HepG2 (cell line): ENCODE results near the gene UNG. TPM values are rescaled to one million over a fixed set of nuclear protein-coding genes. Genes with fewer than 3 reads are reported as not detected.

Source experiments
- ATAC-seq: fragments of 200-7000 bp; cut with Tn5 transposase; 3 replicates; pipeline ENCODE4 v1.9.1; 2020; ENCODE audit warnings: mild to moderate bottlenecking, moderate library complexity
- BruUV-seq: library from RNA; stranded (reverse); fragments of 400-500 nt; replicated peaks from 2 replicates; lab custom pipeline; 2021; lab: Mats Ljungman, UMichigan
- CTCF ChIA-PET: fragments of 300-600 bp; formaldehyde crosslinking; extraction: SDS; loops from one replicate; lab custom pipeline; 2021; ENCODE audit warnings: low total read pairs, inconsistent platforms, low intra/inter-chr PET ratio; lab: Yijun Ruan, JAX
- POLR2A ChIA-PET: fragments of 350-600 bp; sonication (Branson Sonifier 250); formaldehyde crosslinking; loops from one replicate; lab custom pipeline; 2020; ENCODE audit warnings: antibody characterized with exemption, inconsistent platforms; lab: Yijun Ruan, JAX
- DNase-seq: peaks from one replicate; pipeline ENCODE4 v3.0.0-alpha.2; 2015; ENCODE audit warnings: low spot score
- FAIRE-seq: peaks from 3 replicates; lab custom pipeline; 2011; peaks lifted over from hg19 to GRCh38; lab: Jason Lieb, UNC
- H2AFZ ChIP-seq: one replicate; pipeline ENCODE4 v1.6.1; 2011; ENCODE audit warnings: low read length, inconsistent platforms
- H3K27ac ChIP-seq: fragments of 300-600 bp; 3 replicates; pipeline ENCODE4 v1.8.0; 2011; ENCODE audit warnings: mixed run types, mild to moderate bottlenecking, mixed read lengths, low read length, inconsistent platforms; ENCODE audit not compliant: insufficient read depth; ENCODE audit errors: extremely low read length
- H3K27me3 ChIP-seq, 2 experiments: fragments of 200-600 bp in 1 of 2; 2 replicates in 1 of 2; 3 replicates in 1 of 2; pipeline versions ENCODE4 v1.6.0 to v1.8.0; 2011; ENCODE audit warnings: low read length in 2 of 2, mild to moderate bottlenecking in 2 of 2, moderate library complexity in 2 of 2, inconsistent platforms in 1 of 2; ENCODE audit not compliant: insufficient read depth in 2 of 2, control insufficient read depth in 1 of 2
- H3K36me3 ChIP-seq, 2 experiments: fragments of 200-600 bp in 1 of 2; replicated peaks in 1 of 2; 2 replicates in 1 of 2; 3 replicates in 1 of 2; pipeline versions ENCODE4 v1.5.1 to v1.8.0; 2011; ENCODE audit warnings: low read length in 2 of 2, inconsistent platforms in 1 of 2; ENCODE audit not compliant: insufficient read depth in 2 of 2, control insufficient read depth in 1 of 2
- H3K4me1 ChIP-seq: 2 replicates; pipeline ENCODE4 v1.5.1; 2012; ENCODE audit warnings: low read length, inconsistent platforms; ENCODE audit not compliant: insufficient read depth
- H3K4me2 ChIP-seq: 2 replicates; pipeline ENCODE4 v1.6.0; 2011; ENCODE audit warnings: low read depth, low read length, inconsistent platforms
- H3K4me3 ChIP-seq, 3 experiments: fragments of 200-600 bp in 1 of 3; sonication (generic), shearing (Covaris generic) in 1 of 3; replicated peaks in 1 of 3; 2 replicates each; pipeline ENCODE4 v1.5.1; 2011 to 2016; ENCODE audit warnings: low read length in 3 of 3, inconsistent platforms in 2 of 3, low read depth in 2 of 3, mild to moderate bottlenecking in 2 of 3, control low read depth in 1 of 3, mixed read lengths in 1 of 3; ENCODE audit not compliant: insufficient read depth in 1 of 3
- H3K79me2 ChIP-seq: one replicate; pipeline ENCODE4 v1.6.1; 2011; ENCODE audit warnings: low read length, inconsistent platforms; ENCODE audit not compliant: insufficient read depth
- H3K9ac ChIP-seq: 2 replicates; pipeline ENCODE4 v1.6.0; 2011; ENCODE audit warnings: mild to moderate bottlenecking, low read depth, low read length, inconsistent platforms; ENCODE audit not compliant: insufficient read depth
- H3K9me3 ChIP-seq: 2 replicates; pipeline ENCODE4 v1.5.1; 2012; ENCODE audit warnings: mild to moderate bottlenecking, low read length
- H4K20me1 ChIP-seq: 2 replicates; pipeline ENCODE4 v1.6.0; 2011; ENCODE audit warnings: inconsistent platforms, mild to moderate bottlenecking, low read length, moderate library complexity; ENCODE audit not compliant: insufficient read depth
- ASH2L ChIP-seq: fragments of 300-600, 200-600 bp; sonication (generic); IDR thresholded peaks from 2 replicates; pipeline ENCODE4 v1.7.0; 2017; ENCODE audit warnings: low read depth, mild to moderate bottlenecking, moderate library complexity, mixed read lengths, low read length; ENCODE audit not compliant: insufficient read length
- ATF4 ChIP-seq, 2 experiments: fragments of 450-650 bp in 1 of 2; sonication (generic) in 1 of 2; formaldehyde crosslinking; IDR thresholded peaks; 2 replicates each; pipeline versions ENCODE4 v1.5.0 to v1.8.0; 2020 to 2022; ENCODE audit warnings: mild to moderate bottlenecking in 1 of 2, missing genetic modification reagents in 1 of 2
- CBX5 ChIP-seq: sonication (generic); formaldehyde crosslinking; IDR thresholded peaks from 2 replicates; pipeline ENCODE4 v1.4.0; 2020; ENCODE audit warnings: missing genetic modification reagents, borderline replicate concordance
- HDAC1 ChIP-seq: sonication (generic); formaldehyde crosslinking; IDR thresholded peaks from 2 replicates; pipeline ENCODE4 v1.5.1; 2020; ENCODE audit warnings: mild to moderate bottlenecking, missing genetic modification reagents
- IRF2 ChIP-seq: IDR thresholded peaks from 2 replicates; pipeline ENCODE4 v1.6.1; 2018; ENCODE audit warnings: missing genetic modification reagents, missing compliant biosample characterization
- MTERF4 ChIP-seq: sonication (generic); formaldehyde crosslinking; IDR thresholded peaks from 2 replicates; pipeline ENCODE4 v1.8.0; 2023; ENCODE audit warnings: mild to moderate bottlenecking, missing genetic modification reagents
- PAWR ChIP-seq: sonication (generic); formaldehyde crosslinking; IDR thresholded peaks from 2 replicates; pipeline ENCODE4 v1.4.0; 2020; ENCODE audit warnings: missing genetic modification reagents, mild to moderate bottlenecking, borderline replicate concordance
- SAP130 ChIP-seq: IDR thresholded peaks from 2 replicates; pipeline ENCODE4 v1.6.1; 2016; ENCODE audit warnings: low read depth
- TRIM24 ChIP-seq: sonication (generic); formaldehyde crosslinking; IDR thresholded peaks from 2 replicates; pipeline ENCODE4 v1.8.0; 2022; ENCODE audit warnings: mild to moderate bottlenecking, missing genetic modification reagents
- YEATS4 ChIP-seq: sonication (generic); formaldehyde crosslinking; IDR thresholded peaks from 2 replicates; pipeline ENCODE4 v1.4.0; 2020; ENCODE audit warnings: missing genetic modification reagents, borderline replicate concordance
- ZNF367 ChIP-seq: sonication (generic); formaldehyde crosslinking; IDR thresholded peaks from 2 replicates; pipeline ENCODE4 v1.4.0; 2020; ENCODE audit warnings: missing genetic modification reagents, borderline replicate concordance
- ZNF781 ChIP-seq: sonication (generic); formaldehyde crosslinking; IDR thresholded peaks from 2 replicates; pipeline ENCODE4 v1.5.1; 2020; ENCODE audit warnings: borderline replicate concordance, mild to moderate bottlenecking, missing genetic modification reagents; ENCODE audit errors: not compliant biosample characterization
- ZSCAN31 ChIP-seq: sonication (generic); formaldehyde crosslinking; IDR thresholded peaks from 2 replicates; pipeline ENCODE4 v1.5.0; 2020; ENCODE audit warnings: low read depth, mild to moderate bottlenecking, missing genetic modification reagents
- WGBS: methylation state at CpG from one replicate; pipeline ENCODE4 v1.1.6; 2017; ENCODE audit warnings: low lambda C conversion rate; 5-methylcytosine and 5-hydroxymethylcytosine counted together
- in situ Hi-C: cut with HindIII; loops from 2 replicates; pipeline ENCODE4 v1.10.0; 2017; ENCODE audit warnings: low pct_unique_long_range_greater_than_20kb; ENCODE audit not compliant: extremely low pct_ligation_motif_present
- intact Hi-C: fragments of 100-400 bp; cut with micrococcal nuclease; formaldehyde crosslinking; loops from one replicate; pipeline ENCODE4 v1.10.0; 2022; ENCODE audit not compliant: unreplicated experiment
- polyA plus RNA-seq, 8 experiments: library from polyadenylated mRNA; depleted of rRNA in 3 of 8; stranded (reverse) in 7 of 8; unstranded in 1 of 8; fragments of >200 nt; fragmentation: Illumina TruSeq in 4 of 8; extraction: Trizol in 4 of 8; gene quantifications; 2 replicates each; pipeline versions ENCODE4 v1.2.1 to v1.2.3, GENCODE V29; 2011 to 2016; ENCODE audit warnings: low read depth in 4 of 8, missing spikeins in 1 of 8, mixed read lengths in 1 of 8; ENCODE audit not compliant: insufficient read depth in 1 of 8
- total RNA-seq, 5 experiments: library from RNA; depleted of rRNA; stranded (reverse); fragments of >200 nt; fragmentation: Illumina TruSeq; extraction: Trizol; gene quantifications; 2 replicates each; pipeline ENCODE4 v1.2.3, GENCODE V29; 2016; ENCODE audit warnings: low read depth in 1 of 5
- TF ChIP-seq, protein P1 (sequence below): sonication (generic); formaldehyde crosslinking; IDR thresholded peaks from 2 replicates; pipeline ENCODE4 v1.8.1; 2022; ENCODE audit warnings: low read depth, mild to moderate bottlenecking, missing genetic modification reagents
- TF ChIP-seq, protein P2 (sequence below): sonication (generic); formaldehyde crosslinking; conservative IDR thresholded peaks from 2 replicates; pipeline ENCODE4 v1.8.0; 2022; ENCODE audit warnings: mild to moderate bottlenecking, moderate library complexity, missing genetic modification reagents

Gene UNG
- total and polyA plus RNA-seq, 2 of the 13 experiments (the other 11 are each of a cell fraction or from before 2014, with no cell fraction given), result 23.3 to 114 TPM

GRCh38 chr12:109151457-109151856, 54.1 kb downstream of the UNG start (continued):
- TF ChIP-seq, protein P1, sequence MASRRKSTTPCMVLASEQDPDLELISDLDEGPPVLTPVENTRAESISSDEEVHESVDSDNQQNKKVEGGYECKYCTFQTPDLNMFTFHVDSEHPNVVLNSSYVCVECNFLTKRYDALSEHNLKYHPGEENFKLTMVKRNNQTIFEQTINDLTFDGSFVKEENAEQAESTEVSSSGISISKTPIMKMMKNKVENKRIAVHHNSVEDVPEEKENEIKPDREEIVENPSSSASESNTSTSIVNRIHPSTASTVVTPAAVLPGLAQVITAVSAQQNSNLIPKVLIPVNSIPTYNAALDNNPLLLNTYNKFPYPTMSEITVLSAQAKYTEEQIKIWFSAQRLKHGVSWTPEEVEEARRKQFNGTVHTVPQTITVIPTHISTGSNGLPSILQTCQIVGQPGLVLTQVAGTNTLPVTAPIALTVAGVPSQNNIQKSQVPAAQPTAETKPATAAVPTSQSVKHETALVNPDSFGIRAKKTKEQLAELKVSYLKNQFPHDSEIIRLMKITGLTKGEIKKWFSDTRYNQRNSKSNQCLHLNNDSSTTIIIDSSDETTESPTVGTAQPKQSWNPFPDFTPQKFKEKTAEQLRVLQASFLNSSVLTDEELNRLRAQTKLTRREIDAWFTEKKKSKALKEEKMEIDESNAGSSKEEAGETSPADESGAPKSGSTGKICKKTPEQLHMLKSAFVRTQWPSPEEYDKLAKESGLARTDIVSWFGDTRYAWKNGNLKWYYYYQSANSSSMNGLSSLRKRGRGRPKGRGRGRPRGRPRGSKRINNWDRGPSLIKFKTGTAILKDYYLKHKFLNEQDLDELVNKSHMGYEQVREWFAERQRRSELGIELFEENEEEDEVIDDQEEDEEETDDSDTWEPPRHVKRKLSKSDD, result no peak
- no peak for TF ChIP-seq MTERF4 (CRISPR knock-in tag)
- TF ChIP-seq, all 625 proteins: peak for 0

GRCh38 chr12:109153821-109154441, 56.5 kb downstream of the UNG start:
- peak overlapping the region; percentile 82 for H2AFZ ChIP-seq
- ATAC-seq (peak; percentile 72), DNase-seq (peak; percentile 49), FAIRE-seq (peak; percentile 76)
- no peaks in the 10 kb centered on the region for H4K20me1 ChIP-seq
- in situ Hi-C loops (no loop called here), intact Hi-C loops (loop anchor here (5.0 kb wide), 1 partner anchor 37 kb away; the partner anchor contains the start of gene ACACB)
- BruUV-seq, result TSS peak; percentile 81
- peak overlapping the region; percentile 86 for H3K4me2 ChIP-seq
- ChIA-PET CTCF (no interaction called here), POLR2A (interaction anchor here (0.6 to 2.2 kb wide), 12 partner anchors 9 to 95 kb away, joined by 3 to 22 read pairs (median 4); partner anchors contain the start of gene ACACB)
- H3K27me3 ChIP-seq, result no peaks in the 10 kb centered on the region
- H3K4me3 ChIP-seq, result peak overlapping the region; percentile 62 to 77 (median 71)
- peaks cover 33% of the 10 kb centered on the region for H3K4me1 ChIP-seq
- H3K9me3 ChIP-seq, result no peaks in the 10 kb centered on the region
- no peaks in the 10 kb centered on the region for H3K36me3 ChIP-seq
- no peaks in the 10 kb centered on the region for H3K79me2 ChIP-seq
- WGBS, result 2% methylated on average over 14 of the region's 18 CpGs
- H3K9ac ChIP-seq, result peak overlapping the region; percentile 62
- peak overlapping the region; percentile 64 for H3K27ac ChIP-seq
- TF ChIP-seq ZSCAN31 (peak; percentile 14; the same call in 1 of the 2 replicates), PAWR (CRISPR knock-in tag) (no peak), ZNF781 (CRISPR knock-in tag) (no peak), IRF2 (CRISPR knock-in tag) (0 out of 2 replicates have a peak, but pooled peaks have one; percentile 6), HDAC1 (CRISPR knock-in tag) (0 out of 2 replicates have a peak, but pooled peaks have one; percentile 10), ATF4 (CRISPR knock-in tag; IDR thresholded peaks at IDR 0.05) (peak in 1 of 2 experiments; percentile 15; a peak in 1 of 4 replicates), TRIM24 (CRISPR knock-in tag) (no peak), ASH2L (peak; percentile 43), CBX5 (CRISPR knock-in tag) (peak; percentile 34; the same call in 1 of the 2 replicates), ZNF367 (no peak), YEATS4 (CRISPR knock-in tag) (peak; percentile 22; the same call in 1 of the 2 replicates), SAP130 (CRISPR knock-in tag) (0 out of 2 replicates have a peak, but pooled peaks have one; percentile 21)
- TF ChIP-seq, protein P2, sequence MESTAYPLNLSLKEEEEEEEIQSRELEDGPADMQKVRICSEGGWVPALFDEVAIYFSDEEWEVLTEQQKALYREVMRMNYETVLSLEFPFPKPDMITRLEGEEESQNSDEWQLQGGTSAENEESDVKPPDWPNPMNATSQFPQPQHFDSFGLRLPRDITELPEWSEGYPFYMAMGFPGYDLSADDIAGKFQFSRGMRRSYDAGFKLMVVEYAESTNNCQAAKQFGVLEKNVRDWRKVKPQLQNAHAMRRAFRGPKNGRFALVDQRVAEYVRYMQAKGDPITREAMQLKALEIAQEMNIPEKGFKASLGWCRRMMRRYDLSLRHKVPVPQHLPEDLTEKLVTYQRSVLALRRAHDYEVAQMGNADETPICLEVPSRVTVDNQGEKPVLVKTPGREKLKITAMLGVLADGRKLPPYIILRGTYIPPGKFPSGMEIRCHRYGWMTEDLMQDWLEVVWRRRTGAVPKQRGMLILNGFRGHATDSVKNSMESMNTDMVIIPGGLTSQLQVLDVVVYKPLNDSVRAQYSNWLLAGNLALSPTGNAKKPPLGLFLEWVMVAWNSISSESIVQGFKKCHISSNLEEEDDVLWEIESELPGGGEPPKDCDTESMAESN (CRISPR knock-in tag), result no peak
